ENCODE data around the gene SYTL4. TPM values are rescaled to one million over a fixed set of nuclear protein-coding genes. Genes with fewer than 3 reads are reported as not detected.

SYTL4 gene
- total and polyA plus RNA-seq, 8 donors: 3.2 to 23.7 (median 7.9) TPM

- H3K27me3 ChIP-seq: no peaks in the 10 kb centered on the region
- TF ChIP-seq CTCF (IDR thresholded peaks at IDR 0.05): no peak
- H3K4me3 ChIP-seq: no peak overlapping the region
- WGBS, 2 donors: 60 to 66% methylated on average over 2 of the region's 2 CpGs
- no peaks in the 10 kb centered on the region for H3K4me1 ChIP-seq
- intact Hi-C loops (cut with DNase I): no loop called here
- FAIRE-seq (no peak), ATAC-seq (no peak), DNase-seq (no peak)
- H3K9me3 ChIP-seq: no peaks in the 10 kb centered on the region
- H3K36me3 ChIP-seq: no peaks in the 10 kb centered on the region
- no peak overlapping the region for H3K27ac ChIP-seq
These were observed 36.6 kb downstream of the SYTL4 start for GRCh38 chrX:100695302-100695701.

GRCh38 chrX:100687546-100687945 is 44.4 kb downstream of the SYTL4 start:
- ATAC-seq (no peak), DNase-seq (no peak), FAIRE-seq (no peak)
- Histone ChIP-seq H3K27ac (no peak overlapping the region), H3K9me3 (no peaks in the 10 kb centered on the region), H3K4me1 (no peaks in the 10 kb centered on the region), H3K36me3 (no peaks in the 10 kb centered on the region), H3K27me3 (no peaks in the 10 kb centered on the region), H3K4me3 (no peak overlapping the region)
- WGBS, 2 donors: 86 to 87% methylated on average over 2 of the region's 2 CpGs
- TF ChIP-seq CTCF (IDR thresholded peaks at IDR 0.05): no peak
- intact Hi-C loops (cut with DNase I): loop anchor here in 2 of 3 donors (5.0 kb wide), 1 partner anchor 80 kb away; no protein-coding TSS in a partner anchor

- 64 to 87% methylated on average over 6 of the region's 6 CpGs for WGBS, 2 donors
- intact Hi-C loops (cut with DNase I): loop anchor here in 2 of 3 donors (5.0 kb wide), 1 partner anchor 80 kb away; no protein-coding TSS in a partner anchor
- no peak for ATAC-seq
- DNase-seq: no peak
- no peaks in the 10 kb centered on the region for H3K27me3 ChIP-seq
- no peaks in the 10 kb centered on the region for H3K9me3 ChIP-seq
- no peaks in the 10 kb centered on the region for H3K4me1 ChIP-seq
- FAIRE-seq: no peak
- no peaks in the 10 kb centered on the region for H3K36me3 ChIP-seq
- TF ChIP-seq CTCF (IDR thresholded peaks at IDR 0.05): no peak
- H3K27ac ChIP-seq: no peak overlapping the region
- H3K4me3 ChIP-seq: no peak overlapping the region
These were observed 44.8 kb downstream of the SYTL4 start for GRCh38 chrX:100687128-100687527.

GRCh38 chrX:100685997-100686305 is 46.0 kb downstream of the SYTL4 start:
- FAIRE-seq: no peak
- TF ChIP-seq CTCF (IDR thresholded peaks at IDR 0.05): no peak
- Histone ChIP-seq H3K27me3 (no peaks in the 10 kb centered on the region), H3K36me3 (no peaks in the 10 kb centered on the region), H3K27ac (no peak overlapping the region), H3K4me1 (no peaks in the 10 kb centered on the region), H3K4me3 (no peak overlapping the region), H3K9me3 (no peaks in the 10 kb centered on the region)
- intact Hi-C loops (cut with DNase I): loop anchor here in 2 of 3 donors (5.0 kb wide), 1 partner anchor 81 kb away; no protein-coding TSS in a partner anchor
- ATAC-seq: peak in 1 of 4 donors; percentile 21
- 12 to 19% methylated on average over 1 of the region's 1 CpG for WGBS, 2 donors
- DNase-seq: no peak

GRCh38 chrX:100685284-100685996 is 46.5 kb downstream of the SYTL4 start:
- 26 to 38% methylated on average over 5 of the region's 5 CpGs for whole genome bisulfite sequencing, 2 donors
- intact Hi-C loops (cut with DNase I): loop anchor here in 2 of 3 donors (5.0 kb wide), 1 partner anchor 82 kb away; no protein-coding TSS in a partner anchor
- peak; percentile 96 for FAIRE-seq

More at GRCh38 chrX:100685284-100685996, 46.5 kb downstream of the SYTL4 start:
- Histone ChIP-seq H3K36me3 (no peaks in the 10 kb centered on the region), H3K4me3 (no peak overlapping the region), H3K27me3 (no peaks in the 10 kb centered on the region), H3K27ac (no peak overlapping the region), H3K9me3 (no peaks in the 10 kb centered on the region), H3K4me1 (no peaks in the 10 kb centered on the region)
- ATAC-seq (peak; percentile 56 to 99 (median 95)), DNase-seq (peak in 4 of 6 donors; percentile 33 to 79 (median 56))
- TF ChIP-seq CTCF (IDR thresholded peaks at IDR 0.05): peak; percentile 64 to 84 (median 80)
